Measurements from ENCODE around the gene ALDH3B2.
"Not testable (repeated sequence)": the region's sequence is repeated elsewhere in the genome, so short reads cannot be mapped to it uniquely, and the experiment has no call there.

GRCh38 chr11:67709806-67710205 lies 35.4 kb upstream of the ALDH3B2 start:
- not testable (repeated sequence) for TF ChIP-seq CTCF (IDR thresholded peaks at IDR 0.05; ENCODE audit: insufficient read depth, low read length); POLR2AphosphoS5 (IDR thresholded peaks at IDR 0.05; ENCODE audit: low read depth); GABPA (IDR thresholded peaks at IDR 0.05; ENCODE audit: low read depth); REST (IDR thresholded peaks at IDR 0.05; ENCODE audit: insufficient replicate concordance, low read depth)
